Measurements from ENCODE around the gene TCAF1. TPM values are rescaled to one million over a fixed set of nuclear protein-coding genes. Genes with fewer than 3 reads are reported as not detected.

The TCAF1 gene, protein sequence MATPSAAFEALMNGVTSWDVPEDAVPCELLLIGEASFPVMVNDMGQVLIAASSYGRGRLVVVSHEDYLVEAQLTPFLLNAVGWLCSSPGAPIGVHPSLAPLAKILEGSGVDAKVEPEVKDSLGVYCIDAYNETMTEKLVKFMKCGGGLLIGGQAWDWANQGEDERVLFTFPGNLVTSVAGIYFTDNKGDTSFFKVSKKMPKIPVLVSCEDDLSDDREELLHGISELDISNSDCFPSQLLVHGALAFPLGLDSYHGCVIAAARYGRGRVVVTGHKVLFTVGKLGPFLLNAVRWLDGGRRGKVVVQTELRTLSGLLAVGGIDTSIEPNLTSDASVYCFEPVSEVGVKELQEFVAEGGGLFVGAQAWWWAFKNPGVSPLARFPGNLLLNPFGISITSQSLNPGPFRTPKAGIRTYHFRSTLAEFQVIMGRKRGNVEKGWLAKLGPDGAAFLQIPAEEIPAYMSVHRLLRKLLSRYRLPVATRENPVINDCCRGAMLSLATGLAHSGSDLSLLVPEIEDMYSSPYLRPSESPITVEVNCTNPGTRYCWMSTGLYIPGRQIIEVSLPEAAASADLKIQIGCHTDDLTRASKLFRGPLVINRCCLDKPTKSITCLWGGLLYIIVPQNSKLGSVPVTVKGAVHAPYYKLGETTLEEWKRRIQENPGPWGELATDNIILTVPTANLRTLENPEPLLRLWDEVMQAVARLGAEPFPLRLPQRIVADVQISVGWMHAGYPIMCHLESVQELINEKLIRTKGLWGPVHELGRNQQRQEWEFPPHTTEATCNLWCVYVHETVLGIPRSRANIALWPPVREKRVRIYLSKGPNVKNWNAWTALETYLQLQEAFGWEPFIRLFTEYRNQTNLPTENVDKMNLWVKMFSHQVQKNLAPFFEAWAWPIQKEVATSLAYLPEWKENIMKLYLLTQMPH
- total RNA-seq = 1 to 10 TPM; 8.6 to 9.0 TPM

DNA sequence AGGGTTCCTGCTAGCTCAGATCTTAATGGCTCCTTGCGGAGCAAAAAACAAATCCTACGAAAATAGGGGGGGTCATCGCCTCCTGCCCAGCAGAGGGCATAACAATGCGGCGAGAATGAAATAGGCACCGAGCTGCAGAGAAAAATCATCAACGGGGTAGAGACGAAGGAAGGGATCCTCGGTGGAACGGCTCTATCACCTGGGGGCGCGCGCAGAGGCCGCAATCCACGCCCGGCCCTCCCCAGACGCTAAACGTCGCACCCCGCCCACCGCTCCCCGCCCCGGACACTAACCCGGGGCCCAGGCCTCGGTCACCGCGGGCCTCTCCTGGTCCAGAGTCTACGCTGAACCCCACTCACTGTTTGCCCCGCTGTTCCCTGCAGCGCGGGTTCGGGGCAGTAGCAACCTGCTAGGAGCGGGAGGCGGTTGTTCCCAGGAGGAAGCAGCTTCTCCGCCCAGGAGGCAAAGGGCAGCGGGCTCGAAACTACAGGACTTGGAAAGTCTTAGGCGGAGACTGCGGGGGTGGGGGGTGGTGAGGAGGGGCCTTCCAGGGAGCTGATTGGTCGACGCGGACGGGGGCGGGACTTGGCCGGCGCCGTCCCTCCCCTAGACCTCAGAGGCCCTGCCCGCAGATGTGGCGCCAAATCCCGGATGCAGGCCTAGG is at the start of gene TCAF1:
Gene TCAF1 (minus strand): TSS at position 509 of the 664 bp plus-strand sequence. CDS start 25,568 bp downstream, outside the sequence.
- H3K9me3 Mint-ChIP-seq = no peaks in the 10 kb centered on the region
- no peaks in the 10 kb centered on the region for H3K27me3 Mint-ChIP-seq
- peak within 1 kb of the TSS; percentile 83 for H3K27ac Mint-ChIP-seq
- peaks cover 25% of the 10 kb centered on the region for H3K4me1 Mint-ChIP-seq
- H3K4me3 Mint-ChIP-seq = peak within 1 kb of the TSS; percentile 92
- H3K36me3 Mint-ChIP-seq = no peaks in the 10 kb centered on the region
- peak; percentile 89 for DNase-seq

DNA sequence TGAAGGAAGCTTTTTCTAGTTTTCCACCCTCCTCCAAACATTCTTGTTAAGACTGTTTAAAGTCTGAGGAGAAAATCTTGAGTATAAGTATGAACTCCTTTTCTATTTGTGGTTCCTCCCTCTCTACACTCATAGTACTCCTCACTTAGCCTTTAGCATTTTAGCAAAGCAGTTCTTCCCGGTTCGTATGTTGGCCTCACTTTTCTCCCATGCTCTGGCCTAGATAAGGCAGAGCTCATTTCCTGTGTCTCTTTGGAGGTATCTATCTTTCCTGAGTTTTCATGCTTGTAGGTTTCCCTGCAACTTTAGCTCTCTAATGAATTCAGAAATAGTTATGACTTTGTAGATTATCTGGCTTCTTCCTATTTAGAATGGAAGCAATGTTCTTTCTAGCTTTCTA is 46.8 kb upstream of the TCAF1 start:
- Mint-ChIP-seq H3K4me3 (no peak overlapping the region), H3K4me1 (no peaks in the 10 kb centered on the region), H3K27ac (no peak overlapping the region), H3K36me3 (no peaks in the 10 kb centered on the region), H3K27me3 (peaks cover 62% of the 10 kb centered on the region), H3K9me3 (peaks cover 1% of the 10 kb centered on the region)
- DNase-seq = no peak

DNA sequence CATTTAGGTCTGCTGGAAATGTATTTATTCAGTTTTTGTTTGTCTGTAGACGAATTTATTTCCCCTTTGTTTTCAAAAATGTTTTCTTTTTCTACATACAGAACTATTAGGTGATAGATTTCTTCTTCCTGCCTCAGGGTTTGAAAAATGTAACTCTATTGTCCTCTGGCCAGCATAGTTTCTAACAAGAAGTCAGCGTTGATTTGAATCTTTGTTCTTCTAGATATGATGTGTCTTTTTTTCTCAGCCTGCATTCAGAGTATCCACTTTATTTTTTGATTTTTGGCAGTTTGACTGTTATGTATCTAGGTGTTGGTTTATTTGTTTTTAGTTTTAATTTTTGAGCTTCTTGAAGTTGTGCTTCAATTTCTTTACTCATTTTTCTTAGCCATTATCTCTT is 45.1 kb upstream of the TCAF1 start:
- H3K4me1 Mint-ChIP-seq = no peaks in the 10 kb centered on the region
- H3K27me3 Mint-ChIP-seq = peaks cover 60% of the 10 kb centered on the region
- H3K27ac Mint-ChIP-seq = no peak overlapping the region

DNA sequence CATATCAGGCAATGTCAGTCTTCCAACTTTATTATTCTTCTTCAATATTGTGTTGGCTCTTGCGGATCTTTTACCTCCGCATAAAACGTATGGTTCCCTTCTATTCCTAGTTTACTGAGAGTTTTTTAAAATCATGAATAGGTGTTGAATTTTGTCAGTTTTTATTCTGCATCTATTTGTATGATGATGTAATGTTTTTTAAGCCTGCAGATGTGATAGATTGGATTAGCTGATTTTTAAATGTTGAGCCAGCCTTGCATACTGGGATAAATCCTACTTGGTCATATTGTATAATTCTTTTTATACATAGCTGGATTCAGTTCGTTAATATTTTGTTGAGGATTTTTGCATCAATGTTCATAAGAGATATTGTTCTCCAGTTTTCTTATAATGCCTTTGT is 43.4 kb upstream of the TCAF1 start:
- no peak overlapping the region for H3K4me3 Mint-ChIP-seq
- H3K27me3 Mint-ChIP-seq = peaks cover 55% of the 10 kb centered on the region
- no peaks in the 10 kb centered on the region for H3K36me3 Mint-ChIP-seq
- H3K27ac Mint-ChIP-seq = no peak overlapping the region
- DNase-seq = no peak
- peaks cover 1% of the 10 kb centered on the region for H3K9me3 Mint-ChIP-seq
- H3K4me1 Mint-ChIP-seq = no peaks in the 10 kb centered on the region

More for the DNA sequence above, 45.1 kb upstream of the TCAF1 start:
- Mint-ChIP-seq H3K9me3 (peaks cover 1% of the 10 kb centered on the region), H3K36me3 (no peaks in the 10 kb centered on the region), H3K4me3 (no peak overlapping the region)
- no peak for DNase-seq

DNA sequence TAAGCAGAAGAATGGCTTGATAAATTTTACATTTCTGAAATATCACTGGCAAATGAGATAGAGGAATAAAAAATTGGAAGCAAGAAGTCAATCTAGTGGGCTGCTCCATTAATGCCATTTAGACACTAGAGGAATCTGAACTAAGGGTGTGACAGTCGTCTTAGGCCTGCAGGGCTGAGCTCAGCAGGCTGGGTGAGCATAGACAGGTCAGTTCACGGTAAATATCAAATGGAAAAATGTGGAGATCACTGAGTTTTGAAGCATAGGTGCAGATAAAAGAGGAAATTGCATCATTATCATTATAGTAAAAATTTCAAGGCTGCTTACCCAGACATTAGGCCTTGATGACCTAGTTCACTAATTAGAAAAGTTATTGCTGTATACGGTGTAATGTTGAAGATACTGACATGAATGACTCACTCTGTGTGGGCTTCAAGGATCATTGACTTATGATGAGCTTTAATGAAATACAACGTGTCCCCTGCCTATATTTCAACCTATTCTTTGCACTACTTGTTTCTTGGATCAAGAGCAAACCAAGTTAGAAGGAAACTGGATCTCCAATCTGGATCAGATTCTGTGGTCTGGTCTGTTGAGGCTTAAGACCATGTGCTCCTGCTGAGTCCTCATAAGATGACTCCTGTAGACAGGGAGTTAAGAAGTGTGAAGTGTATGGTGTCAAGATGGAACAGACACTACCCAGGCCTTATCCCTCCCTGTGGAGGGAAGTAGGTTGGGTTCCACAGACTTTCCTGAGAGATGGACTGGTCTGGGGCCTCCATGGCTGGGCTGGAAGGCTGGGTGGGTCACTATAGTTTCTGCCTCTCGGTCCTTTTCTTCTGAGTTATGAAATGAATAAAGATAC is 36.6 kb upstream of the TCAF1 start:
- no peaks in the 10 kb centered on the region for H3K4me1 Mint-ChIP-seq

DNA sequence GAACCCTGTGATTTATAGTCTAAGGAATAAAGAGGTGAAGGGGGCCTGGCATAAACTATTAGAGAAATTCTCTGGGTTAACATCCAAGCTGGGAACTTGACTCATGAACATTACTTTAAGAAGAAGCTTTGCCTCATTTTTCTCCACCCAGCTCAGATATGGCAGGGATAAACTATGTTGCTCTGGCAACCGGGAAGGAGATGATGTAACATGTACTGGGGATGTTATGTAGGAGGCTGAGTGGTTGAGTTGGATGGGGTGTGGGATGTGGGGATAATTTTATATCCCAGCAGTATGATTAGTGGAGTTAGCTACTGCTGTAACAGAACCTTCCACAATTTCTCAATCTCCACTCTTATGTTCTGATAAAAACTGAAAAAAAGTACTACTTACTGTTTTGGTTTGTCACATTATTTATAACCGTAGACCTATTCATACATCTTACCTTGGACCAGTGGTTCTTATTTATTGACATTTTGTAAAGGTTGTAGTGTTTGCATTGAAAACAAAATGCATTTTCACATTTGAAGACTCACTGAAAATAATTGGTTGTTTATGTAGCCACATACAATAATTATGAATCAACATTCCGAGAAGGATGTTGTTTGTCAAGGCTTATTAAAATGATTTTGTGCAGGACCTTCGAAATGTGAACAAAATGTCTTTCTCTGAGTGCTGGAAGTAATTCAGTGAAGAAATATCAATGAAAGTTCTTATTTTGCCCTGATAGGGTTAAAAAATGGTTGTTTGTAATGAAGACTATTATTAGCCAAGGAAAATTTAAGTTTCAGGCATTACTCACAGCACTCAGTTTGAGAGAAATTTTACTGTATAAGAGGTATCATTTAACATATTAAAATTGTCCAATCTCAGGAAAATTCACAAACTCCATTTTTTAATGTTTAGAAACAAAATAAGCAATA is 34.4 kb upstream of the TCAF1 start:
- Mint-ChIP-seq H3K4me3 (no peak overlapping the region), H3K4me1 (no peaks in the 10 kb centered on the region), H3K9me3 (peaks cover 8% of the 10 kb centered on the region), H3K27ac (no peak overlapping the region), H3K36me3 (peaks cover 4% of the 10 kb centered on the region), H3K27me3 (peaks cover 21% of the 10 kb centered on the region)
- DNase-seq = no peak

More for the DNA sequence above, 36.6 kb upstream of the TCAF1 start:
- peaks cover 19% of the 10 kb centered on the region for H3K27me3 Mint-ChIP-seq
- no peak overlapping the region for H3K27ac Mint-ChIP-seq
- H3K36me3 Mint-ChIP-seq = no peaks in the 10 kb centered on the region
- H3K4me3 Mint-ChIP-seq = no peak overlapping the region
- DNase-seq = no peak
- no peaks in the 10 kb centered on the region for H3K9me3 Mint-ChIP-seq

DNA sequence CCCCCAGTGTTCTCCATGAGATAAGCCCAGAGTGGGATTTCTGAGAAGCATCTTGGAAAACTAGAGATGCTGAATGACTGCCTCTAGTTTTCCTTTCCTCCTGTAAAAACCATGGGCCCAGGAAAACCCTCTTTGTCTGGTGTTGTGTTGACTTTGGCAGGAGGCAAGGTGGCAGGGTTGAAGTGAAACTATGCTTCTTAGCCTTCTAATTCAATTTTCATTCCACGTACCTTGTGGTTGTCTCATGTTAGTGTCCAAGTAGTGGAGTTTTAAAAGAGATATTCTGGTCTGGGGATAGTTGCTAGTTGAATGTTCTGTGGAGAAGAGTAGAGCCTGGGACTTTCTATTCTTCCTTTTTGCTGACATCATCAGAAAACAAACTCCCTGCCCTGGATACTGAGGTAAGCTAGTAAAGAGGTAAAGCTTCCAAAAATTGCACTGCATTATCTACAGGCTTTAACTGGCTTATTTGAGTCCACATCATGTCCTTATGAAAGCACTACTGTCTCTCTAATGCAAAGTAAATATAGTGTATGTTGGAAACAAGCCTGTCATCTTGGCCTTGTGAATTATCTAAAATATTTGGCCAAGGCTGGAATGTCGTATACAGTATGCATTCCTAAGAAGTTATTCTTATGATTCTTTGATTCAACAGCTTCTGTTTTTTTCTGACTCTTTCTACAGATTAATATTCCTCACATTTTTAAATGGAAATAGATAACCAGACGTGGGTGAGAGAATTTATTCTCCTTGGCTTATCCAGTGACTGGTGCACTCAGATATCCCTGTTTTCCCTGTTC is 32.8 kb upstream of the TCAF1 start, which contains the start of gene OR2F2:
Gene OR2F2 (plus strand): TSS at position 708 of the 800 bp plus-strand sequence. CDS start 0 bp downstream, at position 708.
- DNase-seq = no peak
- peaks cover 8% of the 10 kb centered on the region for H3K9me3 Mint-ChIP-seq
- peaks cover 27% of the 10 kb centered on the region for H3K27me3 Mint-ChIP-seq
- H3K27ac Mint-ChIP-seq = no peak within 1 kb of the TSS
- H3K4me3 Mint-ChIP-seq = no peak within 1 kb of the TSS
- H3K4me1 Mint-ChIP-seq = no peaks in the 10 kb centered on the region
- H3K36me3 Mint-ChIP-seq = peaks cover 4% of the 10 kb centered on the region

DNA sequence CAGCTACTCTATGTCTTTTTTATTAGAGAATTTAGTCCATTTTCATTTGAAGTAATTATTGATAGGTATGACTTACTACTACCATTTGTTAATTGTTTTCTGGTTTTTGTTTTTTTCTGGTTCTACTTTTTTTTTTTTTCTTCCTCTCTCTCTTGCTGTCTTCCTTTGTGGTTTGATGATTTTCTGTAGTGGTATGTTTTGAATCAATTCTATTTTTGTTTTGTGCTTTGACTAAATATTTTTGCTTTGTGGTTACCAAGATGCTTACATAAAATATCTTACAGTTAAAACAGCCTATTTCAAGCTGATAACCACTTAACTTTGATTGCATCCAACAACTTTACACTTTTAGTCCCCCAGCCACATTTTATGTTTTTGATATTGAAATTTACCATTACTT is 29.8 kb upstream of the TCAF1 start:
- H3K36me3 Mint-ChIP-seq = peaks cover 4% of the 10 kb centered on the region
- H3K27me3 Mint-ChIP-seq = peaks cover 23% of the 10 kb centered on the region
- H3K27ac Mint-ChIP-seq = no peak overlapping the region
- DNase-seq = no peak
- no peak overlapping the region for H3K4me3 Mint-ChIP-seq
- H3K9me3 Mint-ChIP-seq = peaks cover 8% of the 10 kb centered on the region
- H3K4me1 Mint-ChIP-seq = peaks cover 6% of the 10 kb centered on the region

DNA sequence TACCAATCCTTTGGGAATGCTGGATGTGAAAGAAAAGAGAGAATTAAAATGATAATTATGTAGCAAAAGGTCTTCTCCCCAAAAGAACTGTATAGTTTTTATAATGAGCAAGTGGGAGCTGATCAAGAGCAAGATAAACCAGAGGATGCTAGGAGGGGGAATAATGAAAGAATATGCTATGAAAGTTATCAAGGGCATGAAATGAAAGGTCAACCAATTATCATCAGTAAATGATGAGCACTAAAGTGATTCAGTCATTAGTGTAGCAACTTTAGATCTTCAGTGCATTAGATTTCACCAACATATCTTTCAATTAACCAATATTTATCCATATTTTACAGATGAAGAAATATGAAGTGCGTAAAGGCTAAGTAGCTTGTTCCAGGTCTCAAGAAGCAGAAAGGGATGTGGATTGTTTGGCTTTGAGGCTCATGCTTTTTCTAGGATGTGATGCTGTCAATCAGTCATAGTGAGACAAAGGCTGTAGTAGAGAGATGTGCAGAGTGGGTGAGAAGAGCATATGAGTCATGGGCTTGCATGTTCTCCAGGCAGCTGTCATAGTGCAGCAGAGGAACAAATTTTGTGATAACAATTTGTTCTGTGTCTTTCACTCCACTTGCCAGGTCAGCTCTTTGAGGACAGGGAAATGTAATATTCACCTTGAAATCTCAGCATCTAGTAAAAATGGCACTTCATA is 27.4 kb upstream of the TCAF1 start:
- no peak overlapping the region for H3K27ac Mint-ChIP-seq
- peak; percentile 10 for DNase-seq
- H3K27me3 Mint-ChIP-seq = peaks cover 14% of the 10 kb centered on the region
- H3K4me3 Mint-ChIP-seq = no peak overlapping the region
- H3K9me3 Mint-ChIP-seq = peaks cover 8% of the 10 kb centered on the region
- peaks cover 4% of the 10 kb centered on the region for H3K36me3 Mint-ChIP-seq
- peaks cover 6% of the 10 kb centered on the region for H3K4me1 Mint-ChIP-seq

DNA sequence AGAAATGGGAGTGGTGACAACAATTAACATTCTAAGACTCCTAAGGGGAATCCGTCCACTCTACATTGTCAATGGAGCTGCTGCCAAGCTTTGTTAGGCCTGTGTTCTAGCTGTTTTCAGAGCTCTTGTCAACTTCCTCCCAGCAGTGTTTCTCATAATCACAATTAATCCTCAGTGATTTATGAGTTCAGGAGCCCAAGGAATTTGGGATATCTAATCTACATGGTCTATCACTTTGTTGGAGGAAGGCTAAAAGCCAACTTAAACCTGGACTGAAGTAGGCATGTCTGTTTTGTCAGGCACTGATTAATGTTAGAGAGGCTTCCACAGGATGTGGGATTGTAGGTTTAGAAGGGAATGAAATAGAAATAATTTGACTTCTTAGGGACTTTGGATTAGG is 22.9 kb upstream of the TCAF1 start:
- Mint-ChIP-seq H3K27ac (no peak overlapping the region), H3K4me1 (peaks cover 6% of the 10 kb centered on the region), H3K36me3 (no peaks in the 10 kb centered on the region), H3K9me3 (no peaks in the 10 kb centered on the region), H3K27me3 (peaks cover 22% of the 10 kb centered on the region), H3K4me3 (no peak overlapping the region)
- DNase-seq = no peak

DNA sequence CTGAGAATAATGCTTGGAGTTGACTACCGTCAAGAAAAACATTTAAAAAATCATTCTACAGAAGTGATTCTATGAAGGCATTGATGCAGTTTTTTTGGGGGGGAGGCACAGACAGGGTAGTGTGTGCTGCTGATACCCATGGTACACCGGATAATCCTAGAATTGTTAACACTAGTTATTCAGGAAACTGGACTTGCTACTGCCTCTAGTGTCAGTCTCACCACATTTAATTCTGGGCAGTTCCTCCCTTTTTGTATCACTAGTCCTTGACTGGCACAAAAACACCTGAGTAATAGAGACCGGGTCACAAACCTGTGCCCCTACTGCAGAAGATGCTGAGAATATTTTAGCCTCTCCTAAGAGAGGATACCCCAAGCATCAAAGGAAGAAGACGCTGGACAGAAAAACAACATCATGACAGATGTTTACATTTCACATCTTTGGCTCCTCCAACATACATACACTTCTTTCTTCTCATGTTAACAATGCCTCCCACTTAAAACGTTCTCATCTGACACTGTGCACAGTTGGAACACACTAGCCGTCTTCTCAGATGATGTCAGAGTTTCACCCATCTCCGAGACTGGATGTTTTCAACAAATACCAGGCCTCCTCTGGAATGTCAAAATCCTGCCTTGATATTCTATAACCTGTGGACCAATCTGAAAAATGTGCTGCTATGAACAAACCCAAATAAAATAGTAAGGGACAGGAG is 13.1 kb upstream of the TCAF1 start:
- peaks cover 25% of the 10 kb centered on the region for H3K27me3 Mint-ChIP-seq
- H3K27ac Mint-ChIP-seq = no peak overlapping the region
- DNase-seq = no peak
- H3K4me1 Mint-ChIP-seq = peaks cover 21% of the 10 kb centered on the region
- H3K4me3 Mint-ChIP-seq = no peak overlapping the region
- no peaks in the 10 kb centered on the region for H3K36me3 Mint-ChIP-seq
- no peaks in the 10 kb centered on the region for H3K9me3 Mint-ChIP-seq
